Fibroblast of skin of back (primary cell): ENCODE results near the gene DFFB.

ENCODE experiments used
- DNase-seq: peaks from one replicate; pipeline ENCODE4 v3.0.0-alpha.2; 2013

DFFB gene

DNA sequence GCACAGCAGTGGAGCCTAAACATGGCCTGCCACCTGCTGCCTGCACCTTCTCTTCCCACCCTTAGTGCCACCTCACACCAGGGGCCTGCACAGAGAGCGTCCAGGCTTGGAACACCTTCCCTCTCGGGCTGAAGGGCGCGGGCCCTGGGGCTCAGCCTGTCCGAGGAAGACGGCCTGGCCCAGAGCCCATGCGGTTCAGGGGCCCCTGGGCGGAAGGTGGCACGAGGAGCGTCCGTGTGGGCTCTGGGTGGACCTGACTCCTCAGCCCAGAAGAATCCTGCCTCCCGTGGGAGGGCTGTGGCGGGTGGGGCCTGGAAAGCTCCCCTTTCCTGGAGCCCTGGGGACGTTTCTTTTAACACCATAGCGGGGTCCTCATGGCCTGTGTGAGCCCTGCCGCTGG is 19.4 kb downstream of the DFFB start:
- DNase-seq, result no peak

DNA sequence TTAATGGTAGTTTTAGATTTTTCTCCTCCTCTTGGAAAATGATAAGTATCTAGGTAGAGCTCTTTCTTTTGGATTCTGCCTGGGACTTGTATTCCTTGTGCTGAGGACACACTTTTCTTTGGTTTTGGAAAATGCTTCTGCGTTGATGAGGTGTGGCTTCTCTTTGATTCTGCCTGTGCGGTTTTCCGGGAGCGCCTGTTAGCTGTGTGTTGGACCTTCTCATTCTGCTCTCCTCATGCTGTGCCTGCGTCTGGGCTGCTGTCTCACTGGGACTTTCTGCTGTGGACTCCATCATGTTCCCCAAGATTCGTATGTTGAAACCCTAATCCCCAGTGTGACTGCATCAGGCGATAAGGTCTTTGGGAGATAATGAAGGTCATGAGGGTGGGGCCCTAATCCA is 21.8 kb downstream of the DFFB start:
- DNase-seq, result no peak

DNA sequence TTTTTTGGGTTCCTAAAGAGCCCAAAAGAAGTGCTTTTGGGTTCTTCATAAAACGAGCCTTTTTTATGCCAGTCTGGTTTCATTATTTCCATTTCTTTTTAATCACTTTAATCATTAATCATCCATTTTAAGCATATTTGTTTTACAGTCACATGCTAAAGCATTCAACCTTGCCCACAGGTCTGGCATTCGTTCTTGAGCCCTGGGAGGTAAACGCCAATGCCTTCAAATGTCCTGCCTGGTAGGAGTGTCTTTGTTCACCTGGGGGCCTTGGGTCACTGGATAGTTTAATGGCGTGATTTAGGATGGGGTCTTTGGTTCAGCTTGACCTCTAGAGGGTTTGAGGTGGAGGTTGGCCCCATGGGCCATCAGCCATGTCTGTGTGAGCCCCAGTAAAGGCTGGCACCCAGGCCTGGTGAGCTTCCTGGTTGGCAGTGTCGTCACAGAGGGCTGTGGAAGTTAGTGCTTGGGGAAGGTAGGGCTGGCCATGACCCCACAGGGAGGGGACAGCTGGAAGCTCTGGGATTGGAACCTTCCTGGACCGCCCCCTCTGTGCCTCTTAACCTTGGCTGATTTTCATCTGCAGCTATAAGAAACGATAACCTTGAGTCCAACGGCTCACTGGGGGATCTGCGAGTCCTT is 22.6 kb downstream of the DFFB start:
- DNase-seq, result no peak

DNA sequence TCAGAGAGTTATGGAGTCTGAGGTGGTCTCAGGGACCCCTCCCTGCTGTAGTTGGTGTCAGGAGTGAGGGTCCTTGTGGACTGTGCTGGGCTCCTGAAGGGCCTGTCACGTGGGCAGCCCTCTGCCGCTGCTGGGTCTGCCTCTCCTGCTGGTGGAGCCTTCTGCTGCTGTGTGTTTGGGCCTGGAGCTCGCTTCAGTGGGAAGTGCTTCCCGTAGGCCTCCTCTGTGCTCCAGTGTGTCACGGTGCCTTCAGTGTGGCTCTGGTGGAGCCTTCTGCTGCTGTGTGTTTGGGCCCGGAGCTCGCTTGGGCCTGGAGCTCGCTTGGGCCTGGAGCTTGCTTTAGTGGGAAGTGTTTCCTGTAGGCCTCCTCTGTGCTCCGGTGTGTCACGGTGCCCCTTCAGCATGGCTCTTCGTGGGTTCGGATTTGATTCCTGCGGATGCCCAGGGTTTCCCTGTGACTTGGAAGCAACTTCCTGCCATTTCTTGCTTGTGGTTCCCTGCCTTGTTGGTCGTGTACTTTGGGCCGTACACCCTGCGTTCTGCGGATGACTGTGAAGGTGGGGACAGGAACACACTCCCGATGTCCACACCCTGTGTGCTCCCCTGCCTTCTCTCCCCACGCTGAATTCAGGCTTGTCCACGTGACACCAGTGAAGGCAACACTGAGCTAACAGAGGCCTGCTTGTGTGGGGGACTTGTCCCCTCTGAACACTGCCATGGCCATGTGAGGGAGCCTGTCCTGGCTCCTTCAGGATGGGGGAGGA is 23.3 kb downstream of the DFFB start:
- no peak for DNase-seq

DNA sequence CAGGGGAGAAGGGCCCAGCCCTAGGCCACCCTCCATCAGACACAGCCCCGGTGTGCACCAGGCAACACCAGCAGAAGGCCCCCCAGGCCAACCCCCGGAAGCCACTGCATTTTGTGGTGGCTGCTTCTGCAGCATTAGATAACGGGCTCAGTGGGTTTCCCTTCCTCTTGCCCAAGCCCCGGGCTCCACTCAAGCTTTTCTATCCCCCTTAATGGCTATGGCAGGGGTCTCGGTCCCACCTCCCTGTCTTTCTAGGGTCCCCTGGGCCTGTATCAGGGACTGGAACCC is 23.9 kb downstream of the DFFB start:
- no peak for DNase-seq

DNA sequence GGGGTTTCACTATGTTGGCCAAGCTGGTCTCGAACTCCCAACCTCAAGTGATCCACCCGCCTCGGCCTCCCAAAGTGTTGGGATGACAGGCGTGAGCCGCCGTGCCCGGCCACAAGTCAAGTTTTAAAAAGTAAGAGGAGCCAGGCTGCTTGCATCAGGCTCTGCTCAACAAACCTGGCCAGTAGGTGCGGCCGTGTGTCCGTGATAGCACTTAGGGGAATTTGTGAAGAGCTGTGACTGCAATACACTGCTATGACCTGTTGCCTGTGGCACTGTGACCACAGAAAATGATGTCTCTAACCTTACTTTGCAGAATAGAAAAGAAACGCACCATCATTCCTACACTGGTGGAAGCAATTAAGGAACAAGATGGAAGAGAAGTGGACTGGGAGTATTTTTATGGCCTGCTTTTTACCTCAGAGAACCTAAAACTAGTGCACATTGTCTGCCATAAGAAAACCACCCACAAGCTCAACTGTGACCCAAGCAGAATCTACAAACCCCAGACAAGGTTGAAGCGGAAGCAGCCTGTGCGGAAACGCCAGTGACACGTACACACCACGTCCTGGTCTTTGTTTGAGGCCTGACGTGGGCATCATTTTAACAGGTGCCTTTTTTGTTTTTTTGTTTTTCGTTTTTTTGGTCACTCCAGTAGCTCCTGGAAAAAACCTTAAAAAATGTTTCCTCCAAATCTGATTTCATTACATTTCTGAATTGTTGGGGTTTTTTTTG is 26.1 kb downstream of the DFFB start:
- DNase-seq, result no peak

DNA sequence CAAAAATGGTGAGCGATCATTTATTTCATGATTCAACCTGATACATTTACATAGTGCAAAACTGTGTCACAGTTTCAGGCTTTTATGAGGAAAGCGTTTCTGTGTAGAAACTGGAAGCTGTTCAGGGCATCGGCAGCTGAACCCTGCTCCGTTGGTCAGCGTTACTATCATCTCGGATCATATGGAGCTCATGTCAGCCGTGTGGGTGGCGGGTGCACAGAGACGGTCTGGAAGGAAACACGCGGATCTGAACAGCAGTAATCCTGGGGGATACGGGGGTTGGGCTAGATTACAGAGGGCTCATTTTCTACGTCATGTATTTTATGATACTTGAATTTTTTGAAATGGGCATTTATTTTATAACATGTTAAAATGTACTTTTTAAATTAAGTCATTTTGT is 27.7 kb downstream of the DFFB start:
- no peak for DNase-seq

DNA sequence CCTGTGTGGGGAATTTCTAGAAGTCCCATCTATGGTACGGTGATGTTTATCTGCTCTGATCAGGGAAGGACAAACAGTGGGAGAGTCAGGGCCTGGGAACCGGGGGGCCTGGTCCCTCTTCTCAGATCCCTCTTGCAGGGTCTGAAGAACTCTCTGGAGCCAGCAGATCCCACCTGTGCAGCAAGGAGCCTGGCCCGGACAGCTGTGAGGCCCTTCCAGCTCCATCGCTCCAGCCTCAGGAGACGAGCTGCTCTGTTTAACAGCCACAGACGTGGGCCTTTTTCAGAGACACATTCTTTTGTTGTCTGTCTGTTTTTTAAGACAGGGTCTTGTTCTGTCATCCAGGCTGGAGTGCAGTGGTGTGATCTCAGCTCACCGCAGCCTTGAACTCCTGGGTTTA is 28.3 kb downstream of the DFFB start:
- DNase-seq, result no peak

DNA sequence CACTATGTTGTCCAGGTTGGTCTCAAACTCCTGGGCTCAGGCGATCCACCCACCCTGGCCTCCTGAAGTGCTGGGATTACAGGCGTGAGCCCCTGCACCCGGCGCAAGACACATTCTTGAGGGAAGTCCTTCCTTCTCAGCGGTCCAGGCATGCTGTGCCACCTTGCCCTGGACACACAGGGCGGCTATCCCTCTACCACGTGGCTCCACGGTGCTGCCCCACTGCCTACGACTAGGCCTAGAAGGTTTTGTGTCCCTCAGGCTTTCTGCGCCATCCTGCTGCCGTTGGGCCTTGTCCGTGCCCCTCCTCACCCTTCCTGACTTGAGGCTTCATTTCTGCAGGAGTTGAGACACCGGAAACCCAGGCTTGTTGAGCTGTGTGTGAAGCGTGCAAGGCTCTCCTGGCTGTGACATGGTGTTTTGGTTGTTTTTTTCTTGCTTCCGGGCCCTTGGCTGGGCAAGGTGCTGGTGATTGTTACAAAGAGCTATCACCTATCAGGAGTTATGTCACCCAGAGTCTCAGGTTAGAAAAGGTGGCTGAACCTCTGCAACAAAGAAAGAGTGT is 28.9 kb downstream of the DFFB start:
- DNase-seq, result no peak

DNA sequence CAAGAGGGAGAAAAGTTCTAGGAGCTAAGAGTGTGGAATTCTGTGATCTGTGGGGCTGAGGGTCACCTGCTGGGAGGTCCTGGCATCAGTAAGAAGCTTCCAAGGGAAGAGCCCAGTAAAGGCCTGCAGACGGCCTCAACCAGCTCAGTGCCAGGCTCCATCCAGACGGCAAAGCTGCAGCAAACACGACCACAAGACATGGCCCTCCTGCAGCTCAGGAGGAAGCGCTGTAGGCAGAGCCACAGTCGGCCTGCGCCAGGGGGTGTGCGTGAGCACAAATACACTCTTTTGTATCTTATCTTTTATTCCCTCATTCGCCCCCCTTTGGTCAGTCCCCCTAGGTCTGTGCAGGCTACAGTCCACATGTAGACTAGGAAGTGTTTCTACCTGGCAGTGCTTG is 29.4 kb downstream of the DFFB start:
- no peak for DNase-seq

DNA sequence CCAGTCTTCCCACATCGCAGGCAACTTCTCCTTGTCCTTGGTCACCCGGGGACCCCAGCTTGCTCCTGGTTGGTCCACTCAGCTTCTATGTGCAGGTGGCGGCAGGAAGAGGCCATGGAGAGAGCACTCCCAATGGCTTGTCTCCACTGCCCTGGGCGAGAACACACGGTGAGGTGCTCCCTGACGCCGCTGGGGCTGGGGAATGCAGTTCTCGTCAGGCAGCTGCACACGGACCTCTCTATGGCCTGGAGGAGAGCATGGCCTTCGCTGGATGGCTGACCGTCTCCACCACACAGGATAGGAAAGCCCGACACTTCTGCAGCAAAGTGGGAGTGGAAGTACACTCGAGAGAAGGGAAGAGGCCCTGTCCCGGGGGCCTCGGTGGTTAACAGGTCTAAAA is 31.0 kb downstream of the DFFB start:
- no peak for DNase-seq

DNA sequence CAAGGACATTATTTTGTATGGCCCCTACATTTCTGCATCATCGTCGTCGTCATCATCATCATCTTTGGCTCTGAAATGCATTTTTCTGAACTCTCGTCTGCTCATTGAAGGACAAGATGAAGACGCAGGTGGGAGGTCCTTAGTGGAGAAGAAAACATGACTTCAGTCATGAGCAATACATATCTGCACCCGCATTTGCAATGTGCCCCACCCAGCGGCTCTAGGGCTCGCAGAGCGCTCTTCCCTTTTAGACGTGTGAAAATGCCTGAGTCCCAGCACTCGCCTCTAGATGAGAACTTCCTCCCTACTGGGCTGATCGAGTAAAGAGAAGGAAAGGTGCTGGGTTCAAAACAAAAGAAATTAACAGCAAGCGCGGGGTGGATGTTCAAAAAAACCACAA is 32.7 kb downstream of the DFFB start:
- no peak for DNase-seq

DNA sequence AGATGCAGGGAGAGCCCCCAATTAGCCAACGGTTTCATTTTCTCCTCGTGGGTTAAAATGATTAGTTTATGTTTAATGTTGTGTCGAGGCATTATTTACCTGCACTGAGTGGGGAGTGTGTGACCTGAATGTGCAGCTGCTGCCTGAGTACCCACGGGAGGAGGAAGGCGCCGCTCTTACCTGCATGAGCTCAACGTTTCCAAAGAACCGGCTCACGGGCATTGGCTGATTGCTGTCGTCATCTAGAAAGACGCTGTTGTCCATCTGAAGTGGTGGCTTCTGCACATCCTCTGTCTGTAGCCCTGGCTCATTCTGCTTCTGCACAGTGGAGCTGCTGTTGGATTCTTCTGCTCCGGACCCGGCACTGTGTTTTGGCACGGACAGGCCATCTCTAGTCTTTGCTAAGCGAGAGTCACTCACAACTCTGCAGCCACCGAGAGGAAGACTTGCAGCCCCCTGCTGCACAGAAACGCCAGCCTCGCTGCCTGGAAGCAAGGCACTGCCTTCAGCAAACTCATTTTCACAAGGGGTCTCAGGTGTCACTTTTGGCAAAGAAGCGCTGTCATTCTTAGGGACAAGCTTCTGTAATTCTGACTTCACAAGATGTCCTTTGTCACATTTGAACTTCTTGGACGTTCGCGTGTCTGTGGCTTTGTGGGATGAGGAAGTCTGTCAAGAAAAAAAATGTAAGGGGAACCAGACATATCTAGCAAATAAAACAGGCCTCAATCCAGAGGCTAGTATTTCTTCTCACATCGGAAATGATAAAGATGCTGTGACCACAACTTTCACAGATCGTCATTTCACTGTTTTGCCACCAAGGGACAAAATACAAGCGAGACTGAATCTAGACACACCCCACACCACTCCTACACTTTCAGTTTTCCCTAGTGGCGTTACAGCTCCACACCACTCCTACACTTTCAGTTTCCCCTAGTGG is 33.4 kb downstream of the DFFB start:
- DNase-seq, result no peak

DNA sequence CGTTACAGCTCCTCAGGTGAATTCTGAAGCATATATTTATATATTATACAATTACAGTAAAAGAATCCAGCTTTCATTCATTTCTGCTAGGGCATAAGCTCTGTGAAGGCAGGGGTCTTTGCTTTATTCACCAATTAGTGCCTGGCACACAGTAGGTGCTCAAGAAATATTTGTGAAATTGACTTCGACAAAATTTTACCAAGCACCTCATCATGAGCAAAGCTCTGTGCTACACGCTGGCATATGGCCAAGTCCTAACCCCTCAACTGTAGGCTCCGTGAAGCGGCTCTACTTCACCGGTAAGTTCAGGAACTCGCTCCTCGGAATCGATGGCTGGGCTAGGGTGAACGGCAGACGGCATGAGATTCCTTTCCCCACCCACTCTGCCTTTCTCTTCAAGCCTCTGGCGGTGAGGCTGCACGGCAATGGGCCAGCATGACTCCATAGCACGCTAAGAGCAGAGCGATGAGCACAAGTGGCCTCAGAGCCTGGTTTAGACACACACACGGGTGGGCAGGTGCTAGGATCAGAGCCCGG is 34.1 kb downstream of the DFFB start:
- no peak for DNase-seq

DNA sequence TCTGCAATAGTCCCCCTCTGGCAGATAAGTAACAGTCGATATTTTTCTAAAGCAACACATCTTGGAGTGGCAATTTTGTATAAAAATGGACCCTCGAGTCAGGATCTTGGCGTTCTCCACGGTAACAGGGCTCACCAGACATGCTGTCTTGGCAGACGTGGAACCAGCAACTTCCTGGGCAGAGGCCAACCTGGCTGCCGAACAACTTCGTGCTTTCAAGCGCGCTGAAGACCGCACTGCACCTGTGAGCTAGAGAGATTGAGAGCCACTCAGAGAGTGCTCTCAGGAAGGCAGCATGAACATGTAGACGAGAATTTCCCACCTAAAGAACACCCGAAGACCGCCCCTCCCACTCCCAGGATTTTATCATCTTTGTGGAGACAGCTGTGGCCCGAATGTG is 35.5 kb downstream of the DFFB start:
- DNase-seq, result no peak

DNA sequence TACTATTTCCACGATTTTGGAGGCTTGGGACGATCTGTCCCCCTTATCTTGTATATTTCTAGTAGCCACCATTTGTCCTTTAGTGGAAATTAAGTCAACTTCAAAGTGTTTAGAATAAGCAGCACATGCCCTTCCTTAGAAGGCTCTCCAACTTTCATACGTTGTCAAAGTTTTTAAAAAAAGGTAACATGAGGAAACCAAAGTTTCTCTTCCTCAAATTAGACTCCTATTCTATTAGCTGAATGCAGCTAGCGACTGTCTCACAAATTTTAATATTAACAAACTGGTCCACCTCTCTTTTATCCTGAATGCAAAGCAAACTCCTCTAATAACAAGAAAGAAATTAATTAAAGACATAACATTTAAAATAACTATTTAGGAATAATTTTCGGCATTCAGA is 35.9 kb downstream of the DFFB start:
- DNase-seq, result no peak

DNA sequence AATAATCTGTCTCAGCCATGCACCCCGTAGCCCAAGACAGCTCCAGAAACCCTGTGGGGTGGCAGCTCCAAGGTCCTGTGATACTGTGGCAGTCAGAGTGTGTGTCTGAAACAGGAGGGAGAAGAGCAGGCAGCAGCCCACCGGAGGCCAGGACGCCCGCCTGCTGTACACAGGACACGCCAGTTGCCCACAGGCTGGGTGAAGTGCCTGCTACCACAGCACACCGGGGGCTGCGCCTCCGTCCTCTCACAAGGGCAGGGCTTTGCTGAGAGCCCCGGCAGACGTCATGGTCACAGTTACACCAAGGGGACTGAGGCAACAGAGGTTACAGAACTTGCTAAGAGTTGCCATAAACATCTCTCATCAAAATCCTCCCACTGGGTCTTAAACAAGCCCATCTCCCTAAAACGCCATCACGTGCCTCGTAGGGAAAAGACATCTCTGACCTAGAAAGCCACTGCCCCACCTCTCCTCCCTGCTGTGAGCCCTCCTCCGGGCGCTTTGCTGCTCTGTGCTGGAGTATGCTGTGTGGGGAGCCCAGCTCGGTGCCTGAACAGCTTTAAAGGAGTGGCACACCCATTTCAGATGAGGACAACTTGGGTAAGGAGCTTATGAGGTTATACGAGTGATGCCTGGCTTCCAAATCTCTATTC is 37.5 kb downstream of the DFFB start:
- DNase-seq, result no peak

DNA sequence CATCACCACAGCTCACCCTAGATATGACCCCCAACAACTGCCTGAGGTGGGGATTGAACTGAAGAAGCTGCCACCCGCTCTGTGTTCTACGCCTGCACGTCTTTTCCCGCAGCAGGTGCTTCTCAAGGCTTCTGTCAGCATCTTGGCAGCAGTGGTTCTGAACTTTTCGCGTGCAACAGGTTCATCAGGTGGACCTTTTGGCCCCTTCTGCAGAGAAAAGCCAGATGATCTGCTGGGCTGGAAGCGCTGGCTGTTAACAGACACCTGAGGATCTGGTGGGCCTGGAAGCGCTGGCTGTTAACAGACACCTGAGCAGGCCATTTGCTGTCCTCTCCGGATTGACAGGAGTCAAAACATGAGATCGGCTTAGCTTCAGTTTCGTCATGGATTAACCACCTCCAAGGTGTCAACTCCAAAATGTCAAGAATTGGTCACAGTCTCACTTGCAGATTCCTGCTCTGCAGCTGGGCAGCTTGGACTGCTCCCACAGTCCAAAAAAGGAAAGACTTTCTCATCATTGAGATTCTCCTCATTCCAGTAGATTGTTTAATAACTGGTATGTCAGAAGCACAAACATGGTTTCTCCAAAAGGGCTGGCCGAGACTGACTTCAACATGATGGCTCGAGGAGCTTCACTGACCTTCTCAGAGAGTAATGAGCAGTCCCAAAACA is 38.1 kb downstream of the DFFB start:
- peak; percentile 20 for DNase-seq

DNA sequence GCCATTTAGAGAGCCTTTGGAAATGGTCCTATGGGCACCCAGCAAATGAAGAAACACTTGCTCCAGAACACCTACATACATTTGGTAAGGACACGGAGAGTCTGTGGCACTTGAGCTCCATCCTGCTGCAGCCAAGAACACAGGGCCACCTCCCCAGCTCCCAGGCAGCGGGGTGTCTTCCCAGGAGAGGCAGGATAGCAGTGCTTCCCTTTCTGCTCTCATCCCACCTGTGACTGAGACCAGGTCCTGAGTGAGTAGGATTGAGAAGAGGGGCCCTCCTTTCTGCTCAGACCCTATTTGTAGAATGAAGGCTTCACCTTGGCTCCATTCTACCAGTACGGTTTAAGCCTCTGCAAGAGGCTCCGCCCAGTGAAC is 38.7 kb downstream of the DFFB start:
- DNase-seq, result no peak

DNA sequence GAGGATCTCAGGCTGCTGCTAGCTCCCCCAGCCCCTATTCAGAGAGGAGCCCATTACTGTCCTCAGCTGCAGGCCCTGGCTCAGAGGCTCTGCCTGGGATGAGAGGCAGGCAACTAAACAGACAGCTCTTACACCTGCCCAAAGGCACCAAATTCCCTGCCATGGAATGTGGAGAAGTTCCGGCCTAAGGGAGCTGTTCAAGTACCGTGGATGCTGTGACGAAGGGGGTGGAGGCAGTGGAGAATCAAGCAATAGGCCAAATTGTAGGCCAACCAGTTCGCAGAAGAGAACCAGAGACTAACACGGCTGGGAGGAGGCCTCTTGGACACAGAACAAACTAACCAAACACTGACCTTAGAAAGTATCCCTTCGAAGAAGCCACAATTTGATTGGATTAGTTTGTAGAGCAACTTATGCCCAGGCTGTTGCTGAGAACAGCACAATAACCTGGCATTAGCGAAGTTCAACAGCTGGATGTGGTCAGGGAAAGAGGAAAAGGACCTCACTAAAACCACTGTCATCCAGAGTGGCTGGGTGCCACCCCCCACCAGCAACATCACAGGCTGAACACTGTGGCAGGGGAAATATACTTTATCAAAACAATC is 39.2 kb downstream of the DFFB start:
- DNase-seq, result no peak

DNA sequence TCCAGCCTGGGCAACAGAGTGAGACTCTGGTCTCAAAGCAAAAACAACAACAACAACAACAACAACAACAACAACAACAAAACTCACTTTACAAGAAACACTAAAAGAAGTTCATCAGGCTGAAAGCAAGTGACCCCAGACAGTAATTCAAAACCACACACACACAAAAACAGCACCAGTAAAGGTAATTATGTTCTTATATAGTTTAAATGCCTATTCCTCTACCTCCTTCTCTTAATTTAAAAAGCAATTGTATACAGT is 41.1 kb downstream of the DFFB start:
- DNase-seq, result no peak
